Fibroblast of the aortic adventitia (primary cell): ENCODE results near the gene PLXNA2. TPM values are rescaled to one million over a fixed set of nuclear protein-coding genes. Genes with fewer than 3 reads are reported as not detected.
A peak's percentile ranks its signal among the peaks of the same experiment; 100 is the strongest.

Experiments used
- DNase-seq: peaks from one replicate; pipeline ENCODE4 v3.0.0-alpha.2; 2010; ENCODE audit warnings: low read depth
- H3K4me3 ChIP-seq: 2 replicates; pipeline ENCODE4 v1.5.1; 2011; ENCODE audit warnings: low read depth, mild to moderate bottlenecking, control low read depth, low read length, moderate library complexity
- CTCF ChIP-seq: IDR thresholded peaks from 2 replicates; pipeline ENCODE4 v1.5.1; 2011; ENCODE audit warnings: mild to moderate bottlenecking, low read length, control low read depth, inconsistent platforms; ENCODE audit not compliant: insufficient read depth
- total RNA-seq: library from RNA; depleted of rRNA; stranded (reverse); fragments of >200 nt; gene quantifications from 2 replicates; pipeline ENCODE4 v1.2.3, GENCODE V29; 2012; ENCODE audit warnings: low replicate concordance

Gene PLXNA2
- total RNA-seq, 1 donor = 8.0 TPM

- no peak for TF ChIP-seq CTCF
- no peak for DNase-seq
- no peak overlapping the region for H3K4me3 ChIP-seq
These were observed 245.5 kb downstream of the PLXNA2 start for GRCh38 chr1:207998691-207999090.

- peak; percentile 82 for TF ChIP-seq CTCF
- peak; percentile 81 for DNase-seq
- H3K4me3 ChIP-seq = no peak overlapping the region
These were observed 246.5 kb downstream of the PLXNA2 start for GRCh38 chr1:207997486-207998268.

- H3K4me3 ChIP-seq = no peak overlapping the region
- DNase-seq = no peak
- TF ChIP-seq CTCF = no peak
These were observed 247.5 kb downstream of the PLXNA2 start for GRCh38 chr1:207996636-207997035.

- no peak for DNase-seq
- no peak overlapping the region for H3K4me3 ChIP-seq
- no peak for TF ChIP-seq CTCF
These were observed 248.6 kb downstream of the PLXNA2 start for GRCh38 chr1:207995576-207995975.

- DNase-seq = peak; percentile 23
- H3K4me3 ChIP-seq = no peak overlapping the region
- TF ChIP-seq CTCF = peak; percentile 47
These were observed 250.4 kb downstream of the PLXNA2 start for GRCh38 chr1:207993477-207994445.

- no peak overlapping the region for H3K4me3 ChIP-seq
- no peak for TF ChIP-seq CTCF
- no peak for DNase-seq
These were observed 251.4 kb downstream of the PLXNA2 start for GRCh38 chr1:207992677-207993236.
